Liver (tissue), 9 donors: ENCODE results near the gene SLC52A1. TPM values are rescaled to one million over a fixed set of nuclear protein-coding genes. Genes with fewer than 3 reads are reported as not detected.

Source experiments
- DNase-seq: peaks from one replicate; pipeline ENCODE4 v3.0.0-alpha.2; 2017; ENCODE audit warnings: low spot score
- H3K27ac ChIP-seq, 2 donors: one replicate each; pipeline ENCODE4 v1.7.0; 2013; ENCODE audit warnings: inconsistent platforms in 2 of 2, low read length in 2 of 2, control low read depth in 1 of 2, low read depth in 1 of 2, mild to moderate bottlenecking in 1 of 2
- H3K27me3 ChIP-seq, 4 donors: one replicate each; pipeline versions ENCODE4 v1.6.1 to v1.7.0; 2013; ENCODE audit warnings: low read length in 3 of 4, inconsistent platforms in 1 of 4, mild to moderate bottlenecking in 1 of 4, moderate library complexity in 1 of 4; ENCODE audit not compliant: control insufficient read depth in 4 of 4, insufficient read depth in 4 of 4
- H3K36me3 ChIP-seq, 4 donors: one replicate each; pipeline versions ENCODE4 v1.6.1 to v1.7.0; 2013; ENCODE audit warnings: low read length in 3 of 4, mild to moderate bottlenecking in 3 of 4, low read depth in 1 of 4, moderate library complexity in 1 of 4; ENCODE audit not compliant: control insufficient read depth in 4 of 4, insufficient read depth in 3 of 4
- H3K4me1 ChIP-seq, 4 donors: one replicate each; pipeline versions ENCODE4 v1.6.1 to v1.7.0; 2013; ENCODE audit warnings: low read length in 3 of 4, mild to moderate bottlenecking in 3 of 4, moderate library complexity in 1 of 4; ENCODE audit not compliant: control insufficient read depth in 4 of 4, insufficient read depth in 4 of 4
- H3K4me3 ChIP-seq, 3 donors: one replicate each; pipeline versions ENCODE4 v1.6.1 to v1.7.0; 2013; ENCODE audit warnings: low read length in 3 of 3, control low read depth in 1 of 3, low read depth in 1 of 3, mild to moderate bottlenecking in 1 of 3
- H3K9ac ChIP-seq, 2 donors: one replicate each; pipeline ENCODE4 v1.7.0; 2013; ENCODE audit warnings: low read length in 2 of 2, mild to moderate bottlenecking in 2 of 2, moderate library complexity in 2 of 2, control low read depth in 1 of 2, low read depth in 1 of 2
- H3K9me3 ChIP-seq, 4 donors: one replicate each; pipeline versions ENCODE4 v1.6.1 to v1.7.0; 2013; ENCODE audit warnings: low read length in 3 of 4; ENCODE audit not compliant: control insufficient read depth in 4 of 4
- CTCF ChIP-seq: fragments of 150-350 bp; IDR thresholded peaks from 2 replicates; pipeline ENCODE4 v1.5.1; 2017; ENCODE audit warnings: improper control_type of control experiment, low read depth, low read length; ENCODE audit not compliant: missing input control
- EGR1 ChIP-seq, 2 donors: IDR thresholded peaks; 2 replicates each; pipeline ENCODE4 v1.6.1; 2016 to 2018; ENCODE audit warnings: antibody characterized with exemption in 2 of 2, low read depth in 2 of 2
- FOXA1 ChIP-seq: IDR thresholded peaks from 2 replicates; pipeline ENCODE4 v1.6.1; 2016; ENCODE audit warnings: antibody characterized with exemption
- FOXA2 ChIP-seq: IDR thresholded peaks from 2 replicates; pipeline ENCODE4 v1.6.1; 2016; ENCODE audit warnings: antibody characterized with exemption
- GABPA ChIP-seq, 2 donors: IDR thresholded peaks in 1 of 2; conservative IDR thresholded peaks in 1 of 2; 2 replicates each; pipeline ENCODE4 v1.6.1; 2016; ENCODE audit warnings: antibody characterized with exemption in 2 of 2, mild to moderate bottlenecking in 1 of 2, moderate library complexity in 1 of 2
- HNF4A ChIP-seq, 2 donors: conservative IDR thresholded peaks; 2 replicates each; pipeline ENCODE4 v1.6.1; 2016; ENCODE audit warnings: antibody characterized with exemption in 2 of 2, mild to moderate bottlenecking in 2 of 2
- HNF4G ChIP-seq: IDR thresholded peaks from 2 replicates; pipeline ENCODE4 v1.6.1; 2016; ENCODE audit warnings: antibody characterized with exemption
- JUND ChIP-seq, 2 donors: IDR thresholded peaks; 2 replicates each; pipeline ENCODE4 v1.6.1; 2016; ENCODE audit warnings: antibody characterized with exemption in 2 of 2
- MAX ChIP-seq: IDR thresholded peaks from 2 replicates; pipeline ENCODE4 v1.6.1; 2016; ENCODE audit warnings: antibody characterized with exemption
- NR2F2 ChIP-seq: IDR thresholded peaks from 2 replicates; pipeline ENCODE4 v1.6.1; 2016; ENCODE audit warnings: antibody characterized with exemption
- RAD21 ChIP-seq, 2 donors: IDR thresholded peaks; 2 replicates each; pipeline ENCODE4 v1.6.1; 2016; ENCODE audit warnings: antibody characterized with exemption in 2 of 2, mild to moderate bottlenecking in 2 of 2
- RXRA ChIP-seq, 2 donors: IDR thresholded peaks; 2 replicates each; pipeline ENCODE4 v1.6.1; 2017 to 2018; ENCODE audit warnings: antibody characterized with exemption in 2 of 2, mild to moderate bottlenecking in 1 of 2
- SP1 ChIP-seq: IDR thresholded peaks from 2 replicates; pipeline ENCODE4 v1.6.1; 2018; ENCODE audit warnings: antibody characterized with exemption, mild to moderate bottlenecking
- TAF1 ChIP-seq: conservative IDR thresholded peaks from 2 replicates; pipeline ENCODE4 v1.6.1; 2016; ENCODE audit warnings: antibody characterized with exemption, mild to moderate bottlenecking
- YY1 ChIP-seq: IDR thresholded peaks from 2 replicates; pipeline ENCODE4 v1.6.1; 2016; ENCODE audit warnings: antibody characterized with exemption, mild to moderate bottlenecking
- WGBS: extraction: QIAGEN DNeasy Blood & Tissue Kit; methylation state at CpG from one replicate; pipeline ENCODE4 v1.1.7; 2013; 5-methylcytosine and 5-hydroxymethylcytosine counted together
- polyA plus RNA-seq, 2 donors: library from polyadenylated mRNA; stranded (reverse) in 1 of 2; unstranded in 1 of 2; fragments of 200-250 nt in 1 of 2; fragments of >200 nt in 1 of 2; fragmentation: Nextera tagmentation in 1 of 2; extraction: Ambion mirVana in 1 of 2; gene quantifications; one replicate each; pipeline versions ENCODE4 v1.2.1 to v1.2.3, GENCODE V29; 2013 to 2015
- total RNA-seq, 2 donors: library from RNA; depleted of rRNA; stranded (reverse); fragments of >200 nt; gene quantifications; one replicate each; pipeline ENCODE4 v1.2.3, GENCODE V29; 2014
- TF ChIP-seq, protein P1 (sequence below): IDR thresholded peaks from 2 replicates; pipeline ENCODE4 v1.6.1; 2016; ENCODE audit warnings: antibody characterized with exemption
- TF ChIP-seq, protein P2 (sequence below): IDR thresholded peaks from 2 replicates; pipeline ENCODE4 v1.6.1; 2016; ENCODE audit warnings: antibody characterized with exemption, mild to moderate bottlenecking
- TF ChIP-seq, protein P3 (sequence below): IDR thresholded peaks from 2 replicates; pipeline ENCODE4 v1.6.1; 2016; ENCODE audit warnings: antibody characterized with exemption
- donor health status: healthy.
- donor health status: healthy.
- donor health status: healthy.
- donor health status: healthy.
- donor health status: healthy.

SLC52A1 gene
- total and polyA plus RNA-seq, 4 donors: 0.08 to 0.28 (median 0.11) TPM; not detected in 1

GRCh38 chr17:5033352-5034015 is 1.7 kb downstream of the SLC52A1 start:
- no peak overlapping the region for H3K9ac ChIP-seq
- 87% methylated on average over 13 of the region's 13 CpGs for WGBS

More at GRCh38 chr17:5033352-5034015, 1.7 kb downstream of the SLC52A1 start:
- no peak for DNase-seq
- H3K36me3 ChIP-seq: no peaks in the 10 kb centered on the region
- H3K4me1 ChIP-seq: peaks cover 0 to 4% (median 0%) of the 10 kb centered on the region in 4 donors
- H3K9me3 ChIP-seq: no peaks in the 10 kb centered on the region
- TF ChIP-seq, protein P1, sequence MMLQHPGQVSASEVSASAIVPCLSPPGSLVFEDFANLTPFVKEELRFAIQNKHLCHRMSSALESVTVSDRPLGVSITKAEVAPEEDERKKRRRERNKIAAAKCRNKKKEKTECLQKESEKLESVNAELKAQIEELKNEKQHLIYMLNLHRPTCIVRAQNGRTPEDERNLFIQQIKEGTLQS: no peak
- no peak for TF ChIP-seq YY1
- no peak for TF ChIP-seq RXRA (IDR thresholded peaks at IDR 0.05)
- TF ChIP-seq CTCF: no peak
- no peak for TF ChIP-seq HNF4G
- no peak for TF ChIP-seq EGR1 (IDR thresholded peaks at IDR 0.05; ENCODE audit: low read depth in 2 of 2)
- no peak for TF ChIP-seq NR2F2
- no peak for TF ChIP-seq GABPA (IDR thresholded peaks at IDR 0.05 in 1 of 2, conservative IDR thresholded peaks at IDR 0.05 in 1 of 2)
- TF ChIP-seq, protein P2, sequence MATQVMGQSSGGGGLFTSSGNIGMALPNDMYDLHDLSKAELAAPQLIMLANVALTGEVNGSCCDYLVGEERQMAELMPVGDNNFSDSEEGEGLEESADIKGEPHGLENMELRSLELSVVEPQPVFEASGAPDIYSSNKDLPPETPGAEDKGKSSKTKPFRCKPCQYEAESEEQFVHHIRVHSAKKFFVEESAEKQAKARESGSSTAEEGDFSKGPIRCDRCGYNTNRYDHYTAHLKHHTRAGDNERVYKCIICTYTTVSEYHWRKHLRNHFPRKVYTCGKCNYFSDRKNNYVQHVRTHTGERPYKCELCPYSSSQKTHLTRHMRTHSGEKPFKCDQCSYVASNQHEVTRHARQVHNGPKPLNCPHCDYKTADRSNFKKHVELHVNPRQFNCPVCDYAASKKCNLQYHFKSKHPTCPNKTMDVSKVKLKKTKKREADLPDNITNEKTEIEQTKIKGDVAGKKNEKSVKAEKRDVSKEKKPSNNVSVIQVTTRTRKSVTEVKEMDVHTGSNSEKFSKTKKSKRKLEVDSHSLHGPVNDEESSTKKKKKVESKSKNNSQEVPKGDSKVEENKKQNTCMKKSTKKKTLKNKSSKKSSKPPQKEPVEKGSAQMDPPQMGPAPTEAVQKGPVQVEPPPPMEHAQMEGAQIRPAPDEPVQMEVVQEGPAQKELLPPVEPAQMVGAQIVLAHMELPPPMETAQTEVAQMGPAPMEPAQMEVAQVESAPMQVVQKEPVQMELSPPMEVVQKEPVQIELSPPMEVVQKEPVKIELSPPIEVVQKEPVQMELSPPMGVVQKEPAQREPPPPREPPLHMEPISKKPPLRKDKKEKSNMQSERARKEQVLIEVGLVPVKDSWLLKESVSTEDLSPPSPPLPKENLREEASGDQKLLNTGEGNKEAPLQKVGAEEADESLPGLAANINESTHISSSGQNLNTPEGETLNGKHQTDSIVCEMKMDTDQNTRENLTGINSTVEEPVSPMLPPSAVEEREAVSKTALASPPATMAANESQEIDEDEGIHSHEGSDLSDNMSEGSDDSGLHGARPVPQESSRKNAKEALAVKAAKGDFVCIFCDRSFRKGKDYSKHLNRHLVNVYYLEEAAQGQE: no peak
- no peak for TF ChIP-seq RAD21 (IDR thresholded peaks at IDR 0.05)
- TF ChIP-seq FOXA2: no peak
- no peak for TF ChIP-seq FOXA1
- no peak for TF ChIP-seq TAF1
- no peak for TF ChIP-seq SP1
- TF ChIP-seq JUND (IDR thresholded peaks at IDR 0.05): no peak
- TF ChIP-seq, protein P3, sequence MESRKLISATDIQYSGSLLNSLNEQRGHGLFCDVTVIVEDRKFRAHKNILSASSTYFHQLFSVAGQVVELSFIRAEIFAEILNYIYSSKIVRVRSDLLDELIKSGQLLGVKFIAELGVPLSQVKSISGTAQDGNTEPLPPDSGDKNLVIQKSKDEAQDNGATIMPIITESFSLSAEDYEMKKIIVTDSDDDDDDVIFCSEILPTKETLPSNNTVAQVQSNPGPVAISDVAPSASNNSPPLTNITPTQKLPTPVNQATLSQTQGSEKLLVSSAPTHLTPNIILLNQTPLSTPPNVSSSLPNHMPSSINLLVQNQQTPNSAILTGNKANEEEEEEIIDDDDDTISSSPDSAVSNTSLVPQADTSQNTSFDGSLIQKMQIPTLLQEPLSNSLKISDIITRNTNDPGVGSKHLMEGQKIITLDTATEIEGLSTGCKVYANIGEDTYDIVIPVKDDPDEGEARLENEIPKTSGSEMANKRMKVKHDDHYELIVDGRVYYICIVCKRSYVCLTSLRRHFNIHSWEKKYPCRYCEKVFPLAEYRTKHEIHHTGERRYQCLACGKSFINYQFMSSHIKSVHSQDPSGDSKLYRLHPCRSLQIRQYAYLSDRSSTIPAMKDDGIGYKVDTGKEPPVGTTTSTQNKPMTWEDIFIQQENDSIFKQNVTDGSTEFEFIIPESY: no peak
- no peak for TF ChIP-seq MAX
- no peak for TF ChIP-seq HNF4A (conservative IDR thresholded peaks at IDR 0.05)
- H3K4me3 ChIP-seq: no peak overlapping the region
- H3K27ac ChIP-seq: no peak overlapping the region
- no peaks in the 10 kb centered on the region for H3K27me3 ChIP-seq
